Measurements from ENCODE around the gene CD86. TPM values are rescaled to one million over a fixed set of nuclear protein-coding genes. Genes with fewer than 3 reads are reported as not detected.
"Not testable (repeated sequence)": the region's sequence is repeated elsewhere in the genome, so short reads cannot be mapped to it uniquely, and the experiment has no call there.

Gene CD86
- polyA plus RNA-seq, 1 experiment, result not detected

GRCh38 chr3:122132949-122133540 is 77.9 kb downstream of the CD86 start:
- H3K36me3 ChIP-seq (ENCODE audit: control insufficient read depth, insufficient read depth, low read length), result no peaks in the 10 kb centered on the region
- CTCF ChIA-PET, result no interaction called here
- no peaks in the 10 kb centered on the region for H3K27me3 ChIP-seq (ENCODE audit: control insufficient read depth, insufficient read depth, low read length)
- DNase-seq (ENCODE audit: low read depth), result no peak
- H3K4me3 ChIP-seq (ENCODE audit: low read depth, low read length), result no peak overlapping the region
- TF ChIP-seq CTCF (IDR thresholded peaks at IDR 0.05; ENCODE audit: insufficient read depth, low read depth, low read length), result no peak
- POLR2A ChIA-PET, result no interaction called here

GRCh38 chr3:122146466-122146865 is 91.3 kb downstream of the CD86 start:
- Histone ChIP-seq H3K4me3 (ENCODE audit: low read depth, low read length) (no peak overlapping the region), H3K36me3 (ENCODE audit: control insufficient read depth, insufficient read depth, low read length) (no peaks in the 10 kb centered on the region), H3K27me3 (ENCODE audit: control insufficient read depth, insufficient read depth, low read length) (no peaks in the 10 kb centered on the region)
- TF ChIP-seq CTCF (IDR thresholded peaks at IDR 0.05; ENCODE audit: insufficient read depth, low read depth, low read length), result no peak
- CTCF ChIA-PET, result no interaction called here
- no peak for DNase-seq (ENCODE audit: low read depth)
- POLR2A ChIA-PET, result no interaction called here

- POLR2A ChIA-PET, result no interaction called here
- CTCF ChIA-PET, result no interaction called here
- no peak for DNase-seq (ENCODE audit: low read depth)
- no peaks in the 10 kb centered on the region; the same call in 1 of the 2 replicates for H3K36me3 ChIP-seq (ENCODE audit: control insufficient read depth, insufficient read depth, low read length)
- H3K27me3 ChIP-seq (ENCODE audit: control insufficient read depth, insufficient read depth, low read length), result no peaks in the 10 kb centered on the region
- no peak for TF ChIP-seq CTCF (IDR thresholded peaks at IDR 0.05; ENCODE audit: insufficient read depth, low read depth, low read length)
- H3K4me3 ChIP-seq (ENCODE audit: low read depth, low read length), result no peak overlapping the region
Measured at GRCh38 chr3:122148941-122149627, 93.9 kb downstream of the CD86 start.

- no peak for DNase-seq (ENCODE audit: low read depth)
- ChIA-PET POLR2A (no interaction called here), CTCF (no interaction called here)
- H3K4me3 ChIP-seq (ENCODE audit: low read depth, low read length), result no peak overlapping the region
- TF ChIP-seq CTCF (IDR thresholded peaks at IDR 0.05; ENCODE audit: insufficient read depth, low read depth, low read length), result no peak
- no peaks in the 10 kb centered on the region for H3K27me3 ChIP-seq (ENCODE audit: control insufficient read depth, insufficient read depth, low read length)
- H3K36me3 ChIP-seq (ENCODE audit: control insufficient read depth, insufficient read depth, low read length), result no peaks in the 10 kb centered on the region; the same call in 1 of the 2 replicates
Measured at GRCh38 chr3:122151480-122151879, 96.3 kb downstream of the CD86 start.

- DNase-seq (ENCODE audit: low read depth); H3K27me3 ChIP-seq (ENCODE audit: control insufficient read depth, insufficient read depth, low read length); H3K36me3 ChIP-seq (ENCODE audit: control insufficient read depth, insufficient read depth, low read length); POLR2A ChIA-PET; CTCF ChIA-PET; H3K4me3 ChIP-seq (ENCODE audit: low read depth, low read length): not testable (repeated sequence)
Measured at GRCh38 chr3:122164983-122165382, 109.8 kb downstream of the CD86 start.

- DNase-seq (ENCODE audit: low read depth), result no peak
- CTCF ChIA-PET, result no interaction called here
- no peaks in the 10 kb centered on the region for H3K27me3 ChIP-seq (ENCODE audit: control insufficient read depth, insufficient read depth, low read length)
- TF ChIP-seq CTCF (IDR thresholded peaks at IDR 0.05; ENCODE audit: insufficient read depth, low read depth, low read length), result no peak
- H3K4me3 ChIP-seq (ENCODE audit: low read depth, low read length), result no peak overlapping the region
- H3K36me3 ChIP-seq (ENCODE audit: control insufficient read depth, insufficient read depth, low read length), result no peaks in the 10 kb centered on the region
- POLR2A ChIA-PET, result no interaction called here
Measured at GRCh38 chr3:122167630-122168029, 112.5 kb downstream of the CD86 start.
